BLaER1 (cell line): ENCODE measurements around the gene SMOC1.
"Not testable (repeated sequence)": the region's sequence is repeated elsewhere in the genome, so short reads cannot be mapped to it uniquely, and the experiment has no call there.

Experiments used
- H3K27ac ChIP-seq: shearing (Covaris generic); formaldehyde crosslinking; 2 replicates; pipeline ENCODE4 v1.8.1; 2022
- H3K27me3 ChIP-seq: shearing (Covaris generic); formaldehyde crosslinking; 2 replicates; pipeline ENCODE4 v1.8.1; 2022
- H3K36me3 ChIP-seq: shearing (Covaris generic); formaldehyde crosslinking; 2 replicates; pipeline ENCODE4 v1.8.1; 2022
- H3K4me1 ChIP-seq: shearing (Covaris generic); formaldehyde crosslinking; 2 replicates; pipeline ENCODE4 v1.8.1; 2022
- H3K4me2 ChIP-seq: shearing (Covaris generic); formaldehyde crosslinking; 2 replicates; pipeline ENCODE4 v1.8.1; 2022
- H3K4me3 ChIP-seq: shearing (Covaris generic); formaldehyde crosslinking; 2 replicates; pipeline ENCODE4 v1.8.1; 2022
- H3K9ac ChIP-seq: shearing (Covaris generic); formaldehyde crosslinking; 2 replicates; pipeline ENCODE4 v1.8.1; 2022
- H3K9me3 ChIP-seq: shearing (Covaris generic); formaldehyde crosslinking; 2 replicates; pipeline ENCODE4 v1.8.1; 2022
- H4K20me1 ChIP-seq: shearing (Covaris generic); formaldehyde crosslinking; 2 replicates; pipeline ENCODE4 v1.8.1; 2022
- Cebpa-rat ChIP-seq: shearing (Covaris generic); IDR thresholded peaks from 2 replicates; pipeline ENCODE4 v1.8.1; 2022

The SMOC1 gene

GRCh38 chr14:69896080-69896479 is 16.9 kb downstream of the SMOC1 start:
- Histone ChIP-seq H3K36me3 (no peaks in the 10 kb centered on the region), H3K4me1 (no peaks in the 10 kb centered on the region)

GRCh38 chr14:69896972-69897371 is 17.8 kb downstream of the SMOC1 start:
- TF ChIP-seq Cebpa-rat, result no peak
- no peak overlapping the region for H3K27ac ChIP-seq

More at GRCh38 chr14:69896080-69896479, 16.9 kb downstream of the SMOC1 start:
- H3K9me3 ChIP-seq, result peaks cover 23% of the 10 kb centered on the region
- H3K9ac ChIP-seq, result no peak overlapping the region
- no peak overlapping the region for H3K27ac ChIP-seq
- no peak for TF ChIP-seq Cebpa-rat
- H3K27me3 ChIP-seq, result no peaks in the 10 kb centered on the region
- H3K4me3 ChIP-seq, result no peak overlapping the region
- no peaks in the 10 kb centered on the region for H4K20me1 ChIP-seq
- H3K4me2 ChIP-seq, result no peak overlapping the region

GRCh38 chr14:69900603-69901002 is 21.4 kb downstream of the SMOC1 start:
- Histone ChIP-seq H3K4me3 (no peak overlapping the region), H3K27me3 (no peaks in the 10 kb centered on the region), H3K4me1 (no peaks in the 10 kb centered on the region), H4K20me1 (no peaks in the 10 kb centered on the region), H3K9me3 (peaks cover 39% of the 10 kb centered on the region), H3K9ac (no peak overlapping the region), H3K27ac (no peak overlapping the region), H3K4me2 (no peak overlapping the region), H3K36me3 (no peaks in the 10 kb centered on the region)
- no peak for TF ChIP-seq Cebpa-rat

More at GRCh38 chr14:69896972-69897371, 17.8 kb downstream of the SMOC1 start:
- H3K9ac ChIP-seq, result no peak overlapping the region
- no peaks in the 10 kb centered on the region for H4K20me1 ChIP-seq
- H3K27me3 ChIP-seq, result no peaks in the 10 kb centered on the region
- no peak overlapping the region for H3K4me3 ChIP-seq
- peaks cover 24% of the 10 kb centered on the region for H3K9me3 ChIP-seq
- no peak overlapping the region for H3K4me2 ChIP-seq
- no peaks in the 10 kb centered on the region for H3K36me3 ChIP-seq
- H3K4me1 ChIP-seq, result no peaks in the 10 kb centered on the region

GRCh38 chr14:69901113-69901951 is 22.1 kb downstream of the SMOC1 start:
- no peaks in the 10 kb centered on the region for H3K27me3 ChIP-seq
- no peak overlapping the region for H3K4me2 ChIP-seq
- H3K9ac ChIP-seq, result no peak overlapping the region
- no peak overlapping the region for H3K27ac ChIP-seq
- H3K4me1 ChIP-seq, result no peaks in the 10 kb centered on the region
- no peak for TF ChIP-seq Cebpa-rat
- H3K36me3 ChIP-seq, result no peaks in the 10 kb centered on the region
- no peak overlapping the region for H3K4me3 ChIP-seq
- H3K9me3 ChIP-seq, result peaks cover 34% of the 10 kb centered on the region
- no peaks in the 10 kb centered on the region for H4K20me1 ChIP-seq

GRCh38 chr14:69903046-69903445 is 23.8 kb downstream of the SMOC1 start:
- not testable (repeated sequence) for H3K9ac ChIP-seq, H3K27me3 ChIP-seq, H3K4me3 ChIP-seq, H3K36me3 ChIP-seq, H4K20me1 ChIP-seq, H3K4me1 ChIP-seq, H3K27ac ChIP-seq, H3K4me2 ChIP-seq
- peaks cover 18% of the 10 kb centered on the region for H3K9me3 ChIP-seq

GRCh38 chr14:69904246-69904645 is 25.0 kb downstream of the SMOC1 start:
- no peaks in the 10 kb centered on the region for H3K36me3 ChIP-seq
- no peaks in the 10 kb centered on the region for H3K27me3 ChIP-seq
- H3K4me2 ChIP-seq, result no peak overlapping the region
- no peak overlapping the region for H3K4me3 ChIP-seq
- no peak overlapping the region for H3K27ac ChIP-seq
- no peak overlapping the region for H3K9ac ChIP-seq
- no peaks in the 10 kb centered on the region for H3K4me1 ChIP-seq
- H4K20me1 ChIP-seq, result no peaks in the 10 kb centered on the region
- H3K9me3 ChIP-seq, result peaks cover 16% of the 10 kb centered on the region
- TF ChIP-seq Cebpa-rat, result no peak

GRCh38 chr14:69906201-69906600 is 27.0 kb downstream of the SMOC1 start:
- H3K4me1 ChIP-seq, result no peaks in the 10 kb centered on the region
- no peak overlapping the region for H3K27ac ChIP-seq
- no peaks in the 10 kb centered on the region for H4K20me1 ChIP-seq
- H3K36me3 ChIP-seq, result no peaks in the 10 kb centered on the region
- H3K27me3 ChIP-seq, result no peaks in the 10 kb centered on the region
- TF ChIP-seq Cebpa-rat, result no peak
- H3K9me3 ChIP-seq, result peaks cover 16% of the 10 kb centered on the region
- H3K4me2 ChIP-seq, result no peak overlapping the region
- H3K4me3 ChIP-seq, result no peak overlapping the region
- H3K9ac ChIP-seq, result no peak overlapping the region

GRCh38 chr14:69909826-69910550 is 30.8 kb downstream of the SMOC1 start:
- Histone ChIP-seq H4K20me1 (no peaks in the 10 kb centered on the region), H3K4me2 (no peak overlapping the region), H3K4me1 (no peaks in the 10 kb centered on the region), H3K27me3 (no peaks in the 10 kb centered on the region), H3K27ac (no peak overlapping the region), H3K9me3 (no peaks in the 10 kb centered on the region), H3K4me3 (no peak overlapping the region), H3K9ac (no peak overlapping the region), H3K36me3 (no peaks in the 10 kb centered on the region)
- no peak for TF ChIP-seq Cebpa-rat

GRCh38 chr14:69910871-69911270 is 31.7 kb downstream of the SMOC1 start:
- Histone ChIP-seq H3K9ac (no peak overlapping the region), H3K4me2 (no peak overlapping the region), H3K9me3 (no peaks in the 10 kb centered on the region), H3K27me3 (no peaks in the 10 kb centered on the region), H3K4me3 (no peak overlapping the region), H4K20me1 (no peaks in the 10 kb centered on the region), H3K27ac (no peak overlapping the region), H3K36me3 (no peaks in the 10 kb centered on the region), H3K4me1 (no peaks in the 10 kb centered on the region)
- no peak for TF ChIP-seq Cebpa-rat

- H3K9ac ChIP-seq, result no peak overlapping the region
- no peaks in the 10 kb centered on the region for H3K27me3 ChIP-seq
- TF ChIP-seq Cebpa-rat, result no peak
- H3K4me1 ChIP-seq, result no peaks in the 10 kb centered on the region
- H3K36me3 ChIP-seq, result no peaks in the 10 kb centered on the region
- H3K4me2 ChIP-seq, result no peak overlapping the region
- H4K20me1 ChIP-seq, result no peaks in the 10 kb centered on the region
- no peak overlapping the region for H3K4me3 ChIP-seq
- no peak overlapping the region for H3K27ac ChIP-seq
- H3K9me3 ChIP-seq, result no peaks in the 10 kb centered on the region
Observed at GRCh38 chr14:69913686-69914085, 34.5 kb downstream of the SMOC1 start.
